GM12892 (cell line): ENCODE results near the gene PPP2R5E.

Source experiments
- POLR2AphosphoS5 ChIP-seq: IDR thresholded peaks from 2 replicates; pipeline ENCODE4 v1.6.1; 2011; ENCODE audit warnings: low read depth, low read length, control low read depth
- TAF1 ChIP-seq: IDR thresholded peaks from 2 replicates; pipeline ENCODE4 v1.6.1; 2011; ENCODE audit warnings: low read depth, mild to moderate bottlenecking, control low read depth, low read length, borderline replicate concordance

DNA sequence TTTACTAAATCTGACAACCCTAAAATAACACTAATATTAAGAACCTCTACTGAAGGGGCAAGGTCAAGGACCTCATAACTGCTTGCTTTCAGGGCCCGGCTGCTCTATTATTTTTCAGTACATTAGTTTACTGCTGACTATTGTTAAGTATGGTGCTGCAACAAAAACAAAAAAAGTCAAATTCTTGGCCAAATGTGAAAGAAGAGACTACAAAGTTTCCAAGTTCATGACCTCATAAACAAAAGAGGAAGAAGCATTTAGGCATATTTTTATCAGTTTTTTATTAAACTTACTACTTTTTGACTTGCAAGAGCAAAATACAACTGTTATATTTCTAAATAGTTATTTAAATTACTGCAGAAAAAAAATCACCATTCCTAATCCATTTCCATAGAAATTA is 114.7 kb downstream of the PPP2R5E start:
- TF ChIP-seq POLR2AphosphoS5 (no peak), TAF1 (no peak)
